ENCODE data around the gene CHI3L1.

CHI3L1 gene

DNA sequence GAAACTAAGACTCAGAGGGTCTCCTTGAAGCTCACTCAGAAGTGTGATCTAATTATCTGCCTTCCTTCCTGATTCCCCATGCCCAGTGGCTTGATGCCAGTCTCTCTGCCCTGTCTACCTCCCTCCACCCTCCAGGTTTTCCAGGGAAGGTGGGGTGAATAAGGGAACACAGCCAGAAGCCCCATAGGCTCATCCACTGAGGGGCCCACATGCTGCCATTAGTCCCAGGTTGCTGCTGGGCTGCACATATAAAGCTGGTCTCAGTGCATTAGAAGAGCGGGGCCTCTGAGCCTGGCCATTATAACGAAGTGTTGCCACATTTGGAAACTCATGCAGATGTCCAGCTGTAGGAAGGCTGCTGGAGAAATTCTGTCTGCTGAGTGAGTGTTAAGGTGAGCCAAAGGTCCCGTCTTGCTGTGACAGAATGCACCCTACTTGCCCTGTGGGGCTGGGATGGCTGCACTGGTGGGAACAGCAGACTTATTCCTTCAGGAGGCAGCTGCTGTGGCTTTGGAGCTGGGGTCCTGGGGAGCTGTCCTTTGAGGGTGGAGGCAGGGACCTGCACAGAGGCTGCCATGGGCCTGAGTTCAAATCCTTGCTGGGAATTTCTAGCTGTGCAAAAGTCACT lies 56.0 kb downstream of the CHI3L1 start:
- 96% methylated on average over 2 to 3 of the region's 3 CpGs for WGBS, 2 experiments (ENCODE audit: insufficient coverage in 2 of 2)
- no peaks in the 10 kb centered on the region for H3K9me3 ChIP-seq (ENCODE audit: control insufficient read depth, low read length)
- peaks cover 43% of the 10 kb centered on the region for H3K4me1 ChIP-seq (ENCODE audit: control insufficient read depth, insufficient read depth, low read length, poor library complexity, severe bottlenecking)
- H3K27ac ChIP-seq (ENCODE audit: low read depth, low read length, severe bottlenecking) = no peak overlapping the region
- no peak overlapping the region for H3K4me3 ChIP-seq (ENCODE audit: extremely low read depth, insufficient read depth, low read length, poor library complexity, severe bottlenecking)
- H3K36me3 ChIP-seq (ENCODE audit: control insufficient read depth, insufficient read depth, low read length) = peaks cover 24% of the 10 kb centered on the region

DNA sequence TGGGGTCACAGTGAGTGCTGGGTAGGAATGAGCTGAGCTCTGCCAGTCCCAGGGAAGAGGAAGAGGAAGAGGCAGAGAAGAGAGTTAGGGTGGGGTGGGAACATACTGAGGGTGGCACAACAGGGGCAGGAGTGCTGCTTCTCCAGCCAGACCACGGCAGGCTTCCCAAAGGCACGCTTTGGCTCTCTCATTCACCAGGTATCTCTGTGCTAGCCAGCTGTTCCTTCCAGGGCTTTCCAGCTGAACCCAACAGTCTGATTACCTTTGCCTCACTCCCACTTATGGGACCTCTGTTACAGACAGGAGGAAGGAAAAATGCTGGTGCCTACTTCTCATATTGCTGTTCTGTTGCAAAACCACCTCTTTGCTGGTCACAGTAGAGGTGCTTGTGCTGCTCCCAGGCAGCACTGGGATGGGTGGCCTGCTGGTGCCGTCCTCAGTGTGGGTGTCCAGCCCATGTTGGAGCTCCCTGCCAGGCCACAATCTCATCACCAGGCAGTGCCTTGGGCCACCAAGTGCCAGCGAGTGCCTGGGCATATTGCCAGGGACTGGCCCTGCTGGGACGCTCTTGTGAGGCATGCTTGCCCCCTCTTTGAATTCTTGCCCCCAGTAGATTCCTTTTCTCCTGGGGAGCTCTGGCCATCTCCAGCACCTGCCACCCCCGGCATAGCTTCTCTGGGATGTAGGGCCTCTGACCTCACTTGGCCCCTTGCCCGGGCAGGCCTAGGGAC lies 56.8 kb downstream of the CHI3L1 start:
- H3K27ac ChIP-seq (ENCODE audit: low read depth, low read length, severe bottlenecking) = no peak overlapping the region
- peaks cover 18% of the 10 kb centered on the region for H3K36me3 ChIP-seq (ENCODE audit: control insufficient read depth, insufficient read depth, low read length)
- H3K4me3 ChIP-seq (ENCODE audit: extremely low read depth, insufficient read depth, low read length, poor library complexity, severe bottlenecking) = no peak overlapping the region
- H3K9me3 ChIP-seq (ENCODE audit: control insufficient read depth, low read length) = no peaks in the 10 kb centered on the region
- H3K4me1 ChIP-seq (ENCODE audit: control insufficient read depth, insufficient read depth, low read length, poor library complexity, severe bottlenecking) = peaks cover 48% of the 10 kb centered on the region
- 79 to 98% methylated on average over 3 to 7 of the region's 7 CpGs for WGBS, 2 experiments (ENCODE audit: insufficient coverage in 2 of 2)

Data from mesodermal cell (in vitro differentiated cells).